CD4-positive, alpha-beta T cell treated with Interleukin-15 for 1 hour (primary cell): ENCODE measurements around the gene EPN1.
"Not testable (repeated sequence)": the region's sequence is repeated elsewhere in the genome, so short reads cannot be mapped to it uniquely, and the experiment has no call there.

ENCODE experiments used
- DNase-seq: peaks from one replicate; pipeline ENCODE4 v3.0.0-alpha.2; 2020

Gene EPN1

GRCh38 chr19:55730378-55730777 is 55.4 kb downstream of the EPN1 start:
- not testable (repeated sequence) for DNase-seq

DNA sequence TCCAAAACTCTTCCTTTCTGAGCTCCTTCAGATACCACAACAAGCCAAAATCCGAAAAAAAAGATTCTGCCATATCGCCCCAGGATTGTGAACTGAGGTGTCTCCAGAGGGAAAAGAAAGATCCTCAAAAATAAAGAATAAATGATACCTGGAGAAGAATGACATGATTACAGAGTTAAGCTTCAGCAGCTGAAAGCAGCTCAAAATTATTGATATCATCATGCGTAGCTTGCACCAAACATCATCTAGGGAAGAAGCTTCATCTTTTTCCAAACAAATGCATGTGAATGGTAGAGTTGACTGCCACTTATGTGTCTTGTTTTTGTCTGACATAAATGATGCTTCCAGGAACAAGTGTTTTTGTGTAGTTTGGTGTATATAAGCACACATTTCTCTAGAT is 63.3 kb downstream of the EPN1 start, which contains the start of gene NLRP9:
NLRP9 (minus strand) TSS at position 101 of the 400 bp plus-strand sequence; CDS start at position 73, 28 bp downstream.
- DNase-seq, result no peak

GRCh38 chr19:55750715-55751114 is 75.7 kb downstream of the EPN1 start:
- DNase-seq, result no peak

DNA sequence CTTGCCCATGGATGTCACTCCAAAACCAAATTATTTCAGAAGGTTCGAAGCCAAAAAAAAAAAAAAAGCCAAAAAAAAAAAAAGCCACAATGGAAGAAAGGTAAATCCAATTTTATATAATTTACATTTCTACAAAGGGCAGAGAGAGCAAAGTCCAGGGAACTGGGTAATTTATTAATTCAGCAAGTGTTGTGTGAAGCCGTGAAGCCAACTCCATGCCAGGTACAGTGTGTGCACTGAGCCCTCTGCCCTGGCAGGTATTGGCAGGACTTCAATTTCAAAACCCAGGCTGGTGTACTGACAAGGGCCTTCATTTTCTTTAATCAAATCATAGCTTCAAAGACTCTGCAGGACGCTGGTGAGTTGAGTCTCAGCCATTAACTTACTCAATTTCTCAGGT is 78.4 kb downstream of the EPN1 start:
- no peak for DNase-seq

GRCh38 chr19:55756808-55757207 is 81.8 kb downstream of the EPN1 start:
- DNase-seq, result not testable (repeated sequence)

DNA sequence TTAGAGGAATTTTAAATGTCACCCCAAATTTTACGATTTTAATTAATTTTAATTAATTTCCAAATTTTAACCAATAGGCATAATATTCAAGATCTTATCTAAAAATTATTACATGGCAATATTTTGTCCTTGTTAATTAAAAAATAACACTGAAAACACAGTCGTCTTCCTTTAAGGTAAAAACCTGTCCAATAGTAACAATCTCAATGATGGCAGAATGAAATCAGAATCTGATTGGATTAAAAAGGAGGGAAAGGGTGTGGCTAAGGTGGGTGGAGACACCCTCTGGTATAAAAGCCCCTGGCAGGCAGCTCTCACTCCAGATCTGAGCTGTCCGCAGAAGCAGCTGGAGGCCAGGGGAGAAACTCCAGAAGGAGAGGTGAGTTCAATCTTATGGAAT is 83.8 kb downstream of the EPN1 start, which contains the start of gene RFPL4A:
RFPL4A (plus strand) TSS at position 301 of the 400 bp plus-strand sequence. CDS start 2,704 bp downstream, outside the sequence.
- DNase-seq, result not testable (repeated sequence)
